Lung (tissue), 12 donors: ENCODE results near the gene PSMA2. TPM values are rescaled to one million over a fixed set of nuclear protein-coding genes. Genes with fewer than 3 reads are reported as not detected.

Source experiments
- ATAC-seq: fragments of 200-7000 bp; cut with Tn5 transposase; one replicate; pipeline ENCODE4 v1.9.1; 2020; ENCODE audit warnings: moderate number of reproducible peaks; ENCODE audit not compliant: insufficient read depth, low FRiP score
- DNase-seq, 3 donors: peaks; one replicate each; pipeline ENCODE4 v3.0.0-alpha.2; 2013 to 2017
- H3K27ac ChIP-seq, 2 donors: one replicate each; pipeline ENCODE4 v1.5.1; 2013; ENCODE audit warnings: mild to moderate bottlenecking in 2 of 2, moderate library complexity in 2 of 2, control low read depth in 1 of 2, inconsistent platforms in 1 of 2, low read depth in 1 of 2, low read length in 1 of 2
- H3K27me3 ChIP-seq, 3 donors: one replicate each; pipeline ENCODE4 v1.5.1; 2013; ENCODE audit warnings: low read length in 2 of 3; ENCODE audit not compliant: control insufficient read depth in 3 of 3, insufficient read depth in 3 of 3
- H3K36me3 ChIP-seq, 4 donors: one replicate each; pipeline ENCODE4 v1.5.1; 2013; ENCODE audit warnings: low read length in 4 of 4, mild to moderate bottlenecking in 1 of 4, moderate library complexity in 1 of 4; ENCODE audit not compliant: control insufficient read depth in 4 of 4, insufficient read depth in 4 of 4
- H3K4me1 ChIP-seq, 5 donors: one replicate each; pipeline ENCODE4 v1.5.1; 2013; ENCODE audit warnings: low read length in 5 of 5, mild to moderate bottlenecking in 2 of 5, moderate library complexity in 1 of 5; ENCODE audit not compliant: control insufficient read depth in 5 of 5, insufficient read depth in 5 of 5
- H3K4me3 ChIP-seq: one replicate; pipeline ENCODE4 v1.5.1; 2013; ENCODE audit warnings: mild to moderate bottlenecking, control low read depth, moderate library complexity
- H3K9ac ChIP-seq, 2 donors: one replicate each; pipeline ENCODE4 v1.5.1; 2013; ENCODE audit warnings: low read length in 2 of 2, control low read depth in 1 of 2; ENCODE audit not compliant: insufficient read depth in 1 of 2
- H3K9me3 ChIP-seq, 4 donors: one replicate each; pipeline ENCODE4 v1.5.1; 2013; ENCODE audit warnings: low read length in 3 of 4, mild to moderate bottlenecking in 1 of 4, moderate library complexity in 1 of 4; ENCODE audit not compliant: control insufficient read depth in 4 of 4, insufficient read depth in 3 of 4
- CTCF ChIP-seq: IDR thresholded peaks from 2 replicates; pipeline ENCODE4 v1.5.1; 2012; ENCODE audit warnings: mild to moderate bottlenecking; ENCODE audit errors: control extremely low read depth, extremely low read depth
- WGBS, 2 donors: extraction: QIAGEN DNeasy Blood & Tissue Kit; methylation state at CpG; one replicate each; pipeline ENCODE4 v1.1.7; 2013; 5-methylcytosine and 5-hydroxymethylcytosine counted together
- polyA plus RNA-seq, 2 donors: library from polyadenylated mRNA; stranded (reverse); fragments of 200-250 nt; gene quantifications; one replicate each; pipeline ENCODE4 v1.2.1, GENCODE V29; 2013
- total RNA-seq, 2 donors: library from RNA; depleted of rRNA in 1 of 2; stranded (reverse); fragments of >200 nt in 1 of 2; gene quantifications; one replicate each; pipeline ENCODE4 v1.2.1, GENCODE V29; 2014 to 2021
- donor health status: control.
- donor health status: control.
- donor health status: Bipolar disorder and iron deficiency.
- donor health status: healthy.
- donor health status: DM: yes; HTN: yes; CAD: no.

Gene PSMA2
- total and polyA plus RNA-seq, 4 donors = 41.0 to 125 (median 97.8) TPM

GRCh38 chr7:42947521-42947920, 15.5 kb upstream of the PSMA2 start:
- TF ChIP-seq CTCF = no peak
- no peak for DNase-seq
- Histone ChIP-seq H3K27ac (no peak overlapping the region), H3K27me3 (peaks cover 0 to 3% (median 0%) of the 10 kb centered on the region in 3 donors), H3K36me3 (no peaks in the 10 kb centered on the region), H3K4me1 (no peaks in the 10 kb centered on the region), H3K9me3 (no peaks in the 10 kb centered on the region), H3K9ac (no peak overlapping the region), H3K4me3 (no peak overlapping the region)
- 75 to 83% methylated on average over 2 of the region's 2 CpGs for WGBS, 2 donors
- no peak for ATAC-seq

- Histone ChIP-seq H3K9ac (no peak overlapping the region), H3K4me1 (no peaks in the 10 kb centered on the region), H3K4me3 (no peak overlapping the region), H3K27ac (no peak overlapping the region), H3K36me3 (no peaks in the 10 kb centered on the region), H3K27me3 (peaks cover 0 to 3% (median 0%) of the 10 kb centered on the region in 3 donors), H3K9me3 (no peaks in the 10 kb centered on the region)
- ATAC-seq = no peak
- no peak for TF ChIP-seq CTCF
- WGBS, 2 donors = 94 to 100% methylated on average over 2 of the region's 2 CpGs
- DNase-seq = no peak
Observed at GRCh38 chr7:42946627-42946950, 14.6 kb upstream of the PSMA2 start.

GRCh38 chr7:42945821-42946626, 14.1 kb upstream of the PSMA2 start:
- no peak for ATAC-seq

More at GRCh38 chr7:42945821-42946626, 14.1 kb upstream of the PSMA2 start:
- Histone ChIP-seq H3K27me3 (peaks cover 0 to 3% (median 0%) of the 10 kb centered on the region in 3 donors), H3K36me3 (no peaks in the 10 kb centered on the region), H3K4me3 (no peak overlapping the region), H3K27ac (no peak overlapping the region), H3K4me1 (no peaks in the 10 kb centered on the region), H3K9ac (no peak overlapping the region), H3K9me3 (no peaks in the 10 kb centered on the region)
- no peak for TF ChIP-seq CTCF
- DNase-seq = no peak
- WGBS, 2 donors = 28 to 33% methylated on average over 4 of the region's 4 CpGs
